ENCODE measurements around the gene CXorf58.

DNA sequence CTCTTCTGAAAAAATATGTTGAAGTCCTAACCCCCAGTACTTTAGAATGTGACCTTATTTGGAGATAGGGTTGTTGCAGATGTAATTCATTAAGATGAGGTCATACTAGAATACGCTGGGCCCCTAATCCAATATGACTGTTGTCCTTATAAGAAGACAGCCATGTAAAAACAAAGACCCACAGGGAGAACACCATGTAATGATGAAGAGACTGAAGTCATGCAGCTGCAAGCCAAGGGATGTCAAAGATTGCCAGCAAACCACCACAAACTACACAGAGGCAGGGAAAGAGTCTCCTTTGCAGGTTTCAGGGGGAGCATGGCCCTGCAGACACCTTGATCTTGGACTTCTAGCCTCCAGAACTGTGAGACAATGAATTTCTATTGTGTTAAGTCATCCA is 37.4 kb downstream of the CXorf58 start:
- no peak for TF ChIP-seq CTCF (IDR thresholded peaks at IDR 0.05; ENCODE audit: borderline replicate concordance, extremely low read depth, low read length, poor library complexity, severe bottlenecking)
- no peak for TF ChIP-seq EZH2 (IDR thresholded peaks at IDR 0.05; ENCODE audit: borderline replicate concordance, low read depth, low read length, severe bottlenecking)

All from DND-41 (cell line).